HCT116 (cell line): Measurements from ENCODE around the gene FBH1.

ENCODE experiments used
- CTCF ChIP-seq, 3 experiments: fragments of 200-600 bp in 1 of 3; sonication (generic) in 1 of 3; IDR thresholded peaks in 2 of 3; conservative IDR thresholded peaks in 1 of 3; 2 replicates each; pipeline ENCODE4 v1.5.1; 2012 to 2017; ENCODE audit warnings: low read depth in 2 of 3, low read length in 2 of 3, antibody characterized with exemption in 1 of 3, borderline replicate concordance in 1 of 3, control low read depth in 1 of 3, mild to moderate bottlenecking in 1 of 3, mixed read lengths in 1 of 3, mixed run types in 1 of 3, moderate library complexity in 1 of 3; ENCODE audit not compliant: insufficient read depth in 1 of 3
- EZH2 ChIP-seq: fragments of 200-600 bp; sonication (generic); IDR thresholded peaks from 2 replicates; pipeline ENCODE4 v1.6.1; 2017; ENCODE audit warnings: antibody characterized with exemption, mixed run types
- JUND ChIP-seq: IDR thresholded peaks from 2 replicates; pipeline ENCODE4 v1.6.1; 2012
- MAX ChIP-seq: IDR thresholded peaks from 2 replicates; pipeline ENCODE4 v1.6.1; 2012
- POLR2A ChIP-seq: IDR thresholded peaks from 2 replicates; pipeline ENCODE4 v1.7.0; 2011; ENCODE audit warnings: borderline replicate concordance; ENCODE audit not compliant: insufficient read depth, insufficient read length; ENCODE audit errors: extremely low read depth
- POLR2AphosphoS5 ChIP-seq: IDR thresholded peaks from 2 replicates; pipeline ENCODE4 v1.6.1; 2011; ENCODE audit warnings: mild to moderate bottlenecking, low read depth, low read length, moderate library complexity
- REST ChIP-seq: IDR thresholded peaks from 2 replicates; pipeline ENCODE4 v1.6.1; 2012; ENCODE audit warnings: low read depth
- YY1 ChIP-seq: IDR thresholded peaks from 2 replicates; pipeline ENCODE4 v1.6.1; 2011; ENCODE audit warnings: low read length, low read depth, moderate library complexity, mild to moderate bottlenecking; ENCODE audit not compliant: insufficient replicate concordance; ENCODE audit errors: extremely low read depth
- ZNF274 ChIP-seq: fragments of 200-500 bp; sonication (Bioruptor generic); IDR thresholded peaks from 2 replicates; pipeline ENCODE4 v1.6.1; 2014; ENCODE audit warnings: mild to moderate bottlenecking, low read depth, low read length, inconsistent platforms

- TF ChIP-seq CTCF (IDR thresholded peaks at IDR 0.05 in 2 of 3, conservative IDR thresholded peaks at IDR 0.05 in 1 of 3; ENCODE audit: borderline replicate concordance in 1 of 3, insufficient read depth in 1 of 3, low read depth in 2 of 3, low read length in 2 of 3) = no peak
- TF ChIP-seq POLR2AphosphoS5 = no peak
- TF ChIP-seq POLR2A = no peak
- no peak for TF ChIP-seq EZH2
- TF ChIP-seq MAX = no peak
- no peak for TF ChIP-seq ZNF274
- no peak for TF ChIP-seq YY1
- TF ChIP-seq REST = no peak
- no peak for TF ChIP-seq JUND
Observed at GRCh38 chr10:5942001-5942400, 52.0 kb downstream of the FBH1 start.
